ENCODE measurements around the gene TTC16.

Gene TTC16

DNA sequence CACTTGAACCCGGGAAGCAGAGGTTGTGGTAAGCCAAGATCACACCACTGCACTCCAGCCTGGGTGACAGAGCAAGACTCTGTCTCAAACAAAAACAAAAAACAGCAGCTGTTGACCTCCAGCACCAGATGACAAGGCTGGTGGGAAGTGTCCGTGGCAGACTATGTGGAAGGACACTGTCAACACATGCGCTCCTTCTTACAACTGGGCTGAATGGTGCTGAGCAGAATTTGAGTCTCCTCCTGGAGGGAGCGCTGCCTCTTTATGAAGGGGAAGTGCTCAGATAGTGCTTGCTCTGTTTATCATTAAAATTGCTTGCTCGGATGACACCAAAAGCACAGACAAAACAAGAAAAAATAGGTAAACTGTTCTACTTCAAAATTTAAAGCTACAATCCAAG is 18.3 kb upstream of the TTC16 start:
- no peak for DNase-seq (ENCODE audit: low read depth)

DNA sequence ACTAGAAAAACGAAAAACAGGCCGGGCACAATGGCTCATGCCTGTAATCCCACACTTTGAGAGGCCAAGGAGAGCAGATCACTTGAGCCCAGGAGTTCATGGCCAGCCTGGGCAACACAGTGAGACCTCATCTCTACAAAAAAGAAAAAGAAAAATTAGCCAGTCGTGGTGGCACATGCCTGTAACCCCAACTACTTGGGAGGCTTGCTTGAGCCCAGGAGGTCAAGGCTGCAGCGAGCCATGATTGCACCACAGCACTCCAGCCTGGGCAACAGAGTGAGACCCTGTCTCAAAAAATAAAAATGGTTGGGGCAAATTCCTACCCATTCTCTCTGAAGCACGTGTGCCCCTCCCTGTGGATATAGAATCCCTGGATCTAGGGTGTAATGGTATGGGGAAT is 17.5 kb upstream of the TTC16 start:
- DNase-seq (ENCODE audit: low read depth), result no peak

DNA sequence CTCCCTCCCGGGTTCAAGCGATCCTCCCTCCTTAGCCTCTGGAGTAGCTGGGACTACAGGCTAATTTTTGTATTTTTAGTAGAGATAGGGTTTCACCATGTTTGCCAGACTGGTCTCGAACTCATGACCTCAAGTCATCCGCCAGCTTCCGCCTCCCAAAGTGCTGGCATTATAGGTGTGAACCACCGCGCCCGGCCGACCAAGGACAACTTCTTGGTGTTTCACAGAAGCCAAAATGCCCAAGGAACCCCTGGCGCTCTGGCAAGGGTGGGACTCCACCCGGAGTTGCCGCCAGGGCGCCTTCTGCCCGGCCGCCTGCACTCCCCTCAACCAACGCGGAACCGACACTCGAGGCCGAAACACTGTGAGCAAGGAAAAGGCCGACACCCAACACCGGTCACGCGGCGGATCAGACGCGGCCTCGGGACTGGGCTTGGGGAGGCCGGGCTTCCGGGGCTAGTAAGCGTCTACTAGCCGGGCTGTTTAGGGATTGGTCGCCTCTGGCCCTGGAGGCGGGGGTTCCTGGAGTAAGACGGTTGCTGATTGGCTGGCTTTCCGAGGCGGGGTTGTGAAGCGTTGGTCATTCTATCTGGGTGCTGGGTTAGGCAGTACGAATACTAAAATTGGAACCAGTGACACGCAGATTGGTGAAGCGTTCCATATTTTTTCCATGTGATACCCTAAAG is 16.8 kb upstream of the TTC16 start:
- peak; percentile 64 for DNase-seq (ENCODE audit: low read depth)

DNA sequence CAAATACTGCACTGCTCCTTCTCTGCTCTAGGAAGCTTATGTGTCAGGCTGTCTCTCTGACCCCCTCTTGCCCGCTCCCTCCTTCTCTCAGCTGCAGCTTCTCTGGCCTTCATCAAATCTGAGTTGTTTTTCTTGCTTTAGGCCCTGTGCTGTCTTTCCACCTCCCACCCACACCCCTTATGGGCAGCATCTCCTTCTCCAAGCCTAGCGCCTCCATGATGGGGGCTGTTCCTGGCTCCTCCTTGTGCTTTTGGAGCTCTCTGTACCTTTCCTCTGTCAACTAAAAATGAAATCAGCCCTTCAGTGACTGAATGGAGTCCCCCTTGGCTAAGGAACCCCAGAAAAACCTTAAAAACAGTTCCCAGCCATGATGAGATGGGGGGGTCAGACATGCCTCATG is 15.7 kb upstream of the TTC16 start:
- no peak for DNase-seq (ENCODE audit: low read depth)

DNA sequence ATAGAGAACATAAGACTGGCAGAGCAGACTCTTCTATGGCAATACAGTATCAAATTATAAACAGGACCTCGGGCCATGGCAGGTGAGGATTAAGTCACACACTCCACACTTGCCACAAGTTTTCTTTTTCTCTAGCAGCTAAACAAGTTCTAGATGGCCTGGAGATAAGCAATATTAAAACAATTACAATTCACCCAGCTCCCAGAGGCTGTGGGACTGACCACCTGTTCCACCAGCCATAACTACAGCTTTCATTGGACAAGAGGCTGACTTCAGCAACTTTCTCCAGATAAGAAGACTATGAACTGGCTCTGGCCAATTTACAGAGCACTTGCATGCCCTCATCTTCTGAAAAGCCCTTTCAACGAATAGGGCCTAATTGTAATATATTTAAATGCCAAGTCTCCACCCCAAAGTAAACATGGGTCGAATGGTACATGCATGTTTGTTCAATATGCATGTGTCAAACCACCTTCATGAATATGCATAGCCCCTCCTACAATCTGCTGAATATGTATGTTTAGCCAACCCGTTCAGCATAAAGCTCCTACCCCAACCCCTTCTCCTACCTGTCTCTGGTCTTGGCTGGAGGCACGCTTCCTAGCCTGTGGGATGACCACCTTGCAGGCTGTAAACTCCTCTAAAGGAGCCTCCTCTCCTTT is 15.2 kb upstream of the TTC16 start:
- DNase-seq (ENCODE audit: low read depth), result no peak

DNA sequence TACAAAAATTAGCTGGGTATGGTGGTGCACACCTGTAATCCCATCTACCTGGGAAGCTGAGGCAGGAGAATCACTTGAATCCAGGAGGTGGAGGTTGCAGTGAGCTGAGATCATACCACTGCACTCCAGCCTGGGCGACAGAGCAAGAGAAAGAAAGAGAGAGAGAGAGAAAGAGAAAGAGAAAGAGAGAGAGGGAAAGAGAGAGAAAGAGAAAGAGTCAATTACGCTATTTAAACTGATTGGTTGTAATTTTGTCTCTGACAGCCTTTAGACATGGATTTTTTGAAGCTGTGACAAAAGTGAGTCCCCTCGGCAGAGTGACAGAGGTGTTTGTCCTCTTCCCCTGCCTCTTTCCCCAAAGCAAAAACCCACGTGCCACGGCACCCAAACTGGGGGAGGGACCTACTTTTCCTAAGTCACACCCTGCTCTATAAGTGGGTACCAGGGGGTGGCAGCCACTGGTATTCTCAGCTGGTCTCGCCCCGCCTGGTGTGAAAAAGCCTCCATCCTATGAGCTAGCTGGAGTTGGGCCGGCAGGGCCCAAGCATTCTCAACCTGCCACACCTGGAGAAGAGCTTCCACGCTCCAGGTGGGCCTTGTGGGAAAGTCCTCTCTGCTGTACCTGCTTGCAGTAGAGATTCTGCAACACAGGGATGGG is 12.5 kb upstream of the TTC16 start:
- no peak for DNase-seq (ENCODE audit: low read depth)

DNA sequence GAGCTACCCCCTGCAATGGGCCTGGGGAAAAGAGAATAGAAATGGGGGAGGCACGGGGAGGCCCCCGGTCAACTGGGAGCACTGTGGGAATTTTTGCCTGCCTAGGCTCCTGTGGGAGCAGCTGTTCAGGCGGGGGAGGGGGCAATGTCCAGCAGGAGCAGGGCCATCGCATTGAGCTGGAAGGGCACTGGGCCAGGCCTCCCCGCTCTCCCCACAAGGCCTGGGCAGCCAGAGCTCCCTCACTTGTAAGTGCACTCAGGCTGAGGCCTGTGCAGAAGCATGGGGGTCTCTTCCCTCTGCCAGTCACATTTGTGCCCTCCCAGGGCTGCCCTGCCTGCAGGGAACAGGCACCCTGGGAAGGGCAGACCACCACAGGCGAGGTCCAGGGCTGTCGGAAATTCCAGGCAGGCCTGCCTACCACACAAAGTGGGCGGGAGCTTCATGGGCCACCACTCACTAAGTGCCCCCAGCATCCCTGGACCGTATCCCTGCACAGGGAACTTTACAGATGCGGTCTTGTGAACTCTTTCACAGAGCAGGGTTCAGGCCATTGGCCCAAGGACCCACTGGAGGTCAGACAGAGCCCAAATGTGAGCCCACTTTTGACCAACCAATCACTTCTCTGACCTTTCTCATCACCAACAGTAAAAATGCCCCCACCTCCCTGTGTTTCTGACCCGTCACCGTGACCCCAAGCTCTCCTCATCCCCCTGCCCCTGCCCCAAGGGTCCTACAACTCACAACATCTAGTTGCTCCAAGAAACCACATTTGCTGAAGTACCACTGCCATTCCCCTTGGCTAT is 10.1 kb upstream of the TTC16 start:
- DNase-seq (ENCODE audit: low read depth), result no peak

DNA sequence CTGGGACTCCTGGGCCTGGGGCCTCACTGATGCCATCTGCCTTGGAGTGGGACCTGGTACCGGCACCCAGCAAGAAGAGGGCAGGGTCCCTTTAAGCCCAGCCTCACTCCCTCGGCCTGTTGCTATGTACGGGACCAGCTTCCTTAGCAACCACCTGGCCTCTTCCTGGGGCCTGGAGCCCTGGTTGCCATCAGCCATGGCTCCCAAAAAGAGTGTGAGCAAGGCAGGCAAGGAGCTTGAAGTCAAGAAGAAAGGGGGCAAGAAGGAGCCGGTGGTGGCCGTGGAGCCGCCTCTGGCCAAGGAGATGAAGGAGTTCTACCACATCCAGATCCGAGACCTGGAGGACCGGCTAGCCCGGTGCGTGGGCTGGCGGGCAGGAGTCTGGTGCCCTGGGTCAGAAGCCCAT is 9.0 kb upstream of the TTC16 start, which contains the start of gene CFAP157:
Gene CFAP157 (plus strand): TSS at position 153 of the 406 bp plus-strand sequence. CDS start 44 bp downstream, at position 197.
- DNase-seq (ENCODE audit: low read depth), result no peak

DNA sequence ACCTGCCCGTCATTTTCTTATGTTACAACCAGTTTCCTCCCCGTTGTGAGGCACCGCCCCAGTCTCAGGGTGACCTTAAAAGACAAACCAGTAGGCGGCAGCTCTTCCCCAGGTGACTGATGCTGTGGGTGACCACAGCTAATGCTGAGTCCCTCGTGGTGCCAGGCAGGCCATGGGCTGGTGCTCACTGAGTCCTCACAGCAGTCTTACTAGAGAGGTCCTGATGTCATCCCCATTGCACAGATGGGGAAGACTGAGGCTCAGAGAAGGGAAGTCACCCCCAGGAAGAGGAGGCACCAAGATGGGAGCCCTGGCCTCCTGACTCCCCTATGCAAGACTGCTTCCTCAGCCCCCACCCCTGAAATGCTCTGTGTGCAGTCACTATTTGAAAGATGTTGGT is 8.1 kb upstream of the TTC16 start:
- DNase-seq (ENCODE audit: low read depth), result no peak

DNA sequence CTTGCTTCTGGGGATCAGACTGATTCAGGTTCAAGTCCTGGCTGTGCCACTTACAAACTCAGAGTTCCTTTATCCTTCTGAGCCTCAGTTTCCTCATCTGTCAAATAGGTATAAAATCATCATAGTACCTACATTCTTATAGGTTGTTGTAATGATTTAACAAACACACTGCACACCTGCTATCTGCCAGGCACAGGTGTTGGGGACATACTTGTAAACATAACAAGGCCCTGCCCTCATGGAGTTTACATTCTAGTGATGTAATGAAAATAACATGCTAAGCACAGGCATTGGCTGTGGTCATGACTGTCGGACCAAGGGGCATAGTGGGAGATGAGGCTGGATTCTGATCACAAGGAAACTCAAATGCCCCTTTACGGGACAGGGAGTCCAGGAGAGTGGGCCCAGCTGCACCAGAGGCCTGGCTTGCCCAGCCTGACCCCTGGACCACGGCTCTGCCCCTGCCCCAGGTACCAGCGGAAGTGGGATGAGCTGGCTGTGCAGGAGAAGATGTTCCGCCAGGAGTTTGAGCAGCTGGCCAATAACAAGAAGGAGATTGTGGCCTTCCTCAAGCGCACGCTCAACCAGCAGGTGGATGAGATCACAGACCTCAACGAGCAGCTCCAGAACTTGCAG is 6.8 kb upstream of the TTC16 start:
- no peak for DNase-seq (ENCODE audit: low read depth)

DNA sequence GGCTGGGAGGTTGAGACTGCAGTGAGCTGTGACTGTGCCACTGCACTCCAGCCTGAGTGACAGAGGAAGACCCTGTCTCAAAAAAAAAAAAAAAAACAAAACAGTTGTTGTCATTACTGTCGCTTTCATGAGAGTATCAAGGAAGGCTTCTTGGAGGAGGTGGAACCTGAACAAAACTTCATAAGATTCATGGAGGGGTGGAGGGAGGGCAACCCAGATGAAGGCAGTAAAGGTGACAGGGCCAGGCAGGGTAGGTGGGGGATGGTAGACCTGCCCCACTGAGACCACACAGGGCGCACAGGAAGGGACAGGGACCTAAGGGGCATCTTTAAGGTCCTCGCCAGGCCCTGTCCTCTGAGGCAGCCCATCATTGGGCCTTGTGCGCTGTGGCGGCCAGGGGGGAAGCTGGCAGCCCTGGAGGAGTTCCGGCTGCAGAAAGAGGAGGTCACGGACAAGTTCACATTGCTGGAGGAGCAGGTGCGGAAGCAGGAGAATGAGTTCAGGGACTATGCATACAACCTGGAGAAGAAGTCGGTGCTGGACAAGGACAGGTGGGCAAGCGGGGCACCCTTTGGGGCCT is 5.6 kb upstream of the TTC16 start:
- DNase-seq (ENCODE audit: low read depth), result no peak

DNA sequence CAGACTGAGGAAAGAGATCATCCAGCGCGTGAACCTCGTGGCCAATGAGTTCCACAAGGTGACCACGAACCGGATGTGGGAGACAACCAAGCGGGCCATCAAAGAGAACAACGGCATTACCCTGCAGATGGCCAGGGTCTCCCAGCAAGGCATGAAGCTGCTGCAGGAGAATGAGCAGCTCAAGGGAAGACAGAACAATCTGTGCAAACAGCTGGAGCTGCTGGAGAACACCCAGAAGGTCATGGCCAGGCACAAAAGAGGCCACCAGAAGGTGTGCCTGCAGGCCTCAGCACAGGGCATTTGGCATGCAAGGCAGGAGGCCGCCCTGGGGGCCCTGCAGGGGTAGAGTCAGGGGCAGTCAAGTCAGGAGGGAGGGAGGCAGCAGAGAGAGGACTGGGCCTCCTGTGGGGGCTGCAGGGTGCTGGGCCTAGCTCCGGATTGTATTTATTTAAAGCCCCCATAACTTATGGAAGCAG is 4.6 kb upstream of the TTC16 start:
- DNase-seq (ENCODE audit: low read depth), result no peak

DNA sequence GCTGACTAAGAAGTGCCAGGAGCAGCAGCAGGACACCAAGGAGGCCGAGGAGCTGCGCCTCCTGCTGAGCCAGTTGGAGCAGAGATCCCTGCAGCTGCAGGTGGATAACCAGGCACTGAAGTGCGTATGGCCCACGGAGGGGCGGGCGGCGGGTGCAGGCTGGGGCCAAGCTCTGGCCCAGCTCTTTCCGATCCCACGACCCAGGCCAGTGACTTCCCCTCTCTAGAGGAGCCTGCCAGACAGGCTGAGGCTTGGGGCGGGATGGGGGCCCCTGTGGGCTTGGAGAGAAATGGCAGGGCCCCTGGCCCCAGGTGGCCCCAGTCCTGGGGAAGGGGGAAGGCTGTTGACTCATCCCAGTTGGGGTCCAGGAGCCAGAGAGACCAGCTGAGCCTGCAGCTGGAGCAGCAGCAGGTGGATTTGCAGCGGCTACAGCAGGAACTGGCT is 4.0 kb upstream of the TTC16 start:
- no peak for DNase-seq (ENCODE audit: low read depth)

DNA sequence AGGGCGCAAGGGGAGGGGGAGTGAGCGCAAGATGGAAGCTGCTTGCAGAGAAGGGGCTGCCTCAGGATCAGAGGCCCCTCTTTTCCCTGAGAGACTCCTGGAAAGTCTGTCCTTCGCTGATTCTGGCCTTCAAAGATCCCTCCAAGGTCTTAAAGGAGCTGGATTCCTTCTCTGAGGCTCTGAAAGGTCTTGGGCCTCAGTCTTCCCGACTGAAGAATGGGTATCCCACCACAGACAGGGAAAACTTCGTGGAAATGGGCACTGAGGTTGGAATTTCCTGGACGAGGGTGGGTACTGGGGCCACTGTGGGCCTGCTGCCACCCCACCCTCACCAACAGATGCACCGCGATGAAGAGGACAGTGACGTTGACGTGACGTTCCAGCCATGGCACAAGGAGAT is 3.5 kb upstream of the TTC16 start:
- DNase-seq (ENCODE audit: low read depth), result no peak

DNA sequence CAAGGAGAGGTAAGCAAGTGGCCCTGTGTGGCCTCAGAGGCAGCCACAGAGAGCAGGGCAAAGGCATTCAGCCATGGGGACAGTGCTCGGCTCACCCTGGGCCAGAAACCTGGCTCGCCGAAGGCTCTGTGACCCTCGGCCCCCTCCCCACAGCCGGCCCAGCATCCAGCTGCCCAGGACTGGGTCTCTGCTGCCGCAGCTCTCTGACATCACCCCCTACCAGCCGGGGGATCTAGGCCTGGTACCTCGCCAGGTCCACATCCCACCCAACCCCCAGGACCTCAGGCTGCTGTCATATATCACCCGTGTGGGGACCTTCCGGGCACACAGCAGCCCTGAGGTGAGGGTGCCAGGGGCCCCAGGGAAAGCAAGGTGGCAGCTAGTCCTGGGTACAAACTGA is 3.0 kb upstream of the TTC16 start:
- DNase-seq (ENCODE audit: low read depth), result no peak

DNA sequence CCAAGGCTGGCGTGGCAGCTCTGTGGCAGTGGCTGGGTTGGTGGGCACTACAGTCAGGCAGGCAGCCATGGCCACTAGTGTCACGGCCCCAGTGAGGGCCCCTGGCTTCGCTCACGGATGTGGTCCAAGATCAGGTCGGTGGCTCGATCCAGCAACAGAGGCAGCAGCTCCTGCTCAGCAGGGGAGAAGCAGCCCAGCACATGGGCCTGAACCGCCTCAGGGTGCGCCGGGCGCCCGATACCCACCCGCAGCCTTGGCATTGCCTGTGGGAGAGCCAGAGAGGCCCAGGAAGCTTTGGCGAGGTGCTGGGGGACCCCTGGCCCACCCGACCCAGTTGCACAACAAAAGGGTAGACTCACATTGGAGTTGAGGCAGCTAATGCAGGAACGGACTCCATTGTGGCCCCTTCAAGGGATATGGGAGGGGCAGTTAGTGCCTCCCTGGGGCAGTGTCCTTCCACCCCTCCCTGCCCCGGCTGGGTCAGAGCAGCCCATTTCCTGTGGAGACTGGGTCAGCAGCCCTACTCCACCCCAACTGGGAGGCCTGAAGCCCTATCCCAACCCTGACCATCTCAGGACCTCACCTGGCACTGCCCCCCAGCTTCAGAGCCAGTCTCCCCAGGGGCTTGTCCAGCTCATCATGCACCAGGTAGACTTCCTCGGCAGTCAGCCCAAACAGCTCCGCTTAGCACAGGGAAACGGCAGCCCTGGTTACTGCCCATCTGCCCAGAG is 1.7 kb upstream of the TTC16 start:
- DNase-seq (ENCODE audit: low read depth), result no peak

DNA sequence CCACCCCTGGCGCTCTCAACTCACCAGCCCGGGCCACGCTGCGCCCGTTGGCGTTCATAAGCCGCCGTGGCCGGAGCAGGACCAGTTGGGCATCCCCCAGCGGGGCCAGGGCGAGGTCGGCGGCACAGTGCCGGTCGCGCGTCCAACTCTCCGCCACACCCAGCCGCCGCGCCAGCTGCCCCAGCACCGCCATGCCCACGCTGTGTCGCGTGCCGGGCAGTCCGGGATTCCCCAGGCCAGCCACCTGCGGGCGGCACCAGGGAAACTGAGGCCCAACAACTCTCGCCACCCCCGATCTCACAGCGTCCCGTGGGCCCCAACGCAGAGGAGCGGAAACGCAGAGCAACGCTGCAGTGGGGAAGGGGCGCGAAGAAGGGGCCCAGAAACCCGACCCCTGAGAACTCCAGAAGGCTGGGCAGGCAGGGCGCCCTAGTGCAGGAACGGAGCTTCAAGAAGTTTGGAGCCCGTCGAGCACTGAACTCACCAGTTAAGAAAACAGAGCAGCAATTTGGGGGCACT is 869 bp upstream of the TTC16 start:
- no peak for DNase-seq (ENCODE audit: low read depth)

DNA sequence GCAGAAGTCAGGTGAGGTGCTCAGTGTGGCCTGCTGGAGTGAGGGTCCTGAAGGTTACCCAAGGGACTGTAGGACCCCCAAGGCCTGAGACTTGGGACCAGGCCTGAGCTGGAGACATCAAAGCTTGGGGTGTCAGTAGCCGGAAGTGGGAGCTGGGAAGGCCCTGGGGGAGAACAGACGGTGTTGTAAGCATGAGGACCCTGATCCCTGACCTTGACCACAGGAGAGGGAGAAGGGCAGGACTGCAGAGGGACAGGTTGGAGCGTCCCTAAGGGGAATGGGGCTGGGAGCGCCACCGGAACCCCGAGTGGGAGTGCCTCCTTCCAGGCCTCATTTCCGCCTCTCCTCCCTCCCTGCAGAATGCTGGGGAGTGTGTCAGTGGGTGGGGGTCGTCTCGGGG is 533 bp downstream of the TTC16 start:
- DNase-seq (ENCODE audit: low read depth), result no peak

DNA sequence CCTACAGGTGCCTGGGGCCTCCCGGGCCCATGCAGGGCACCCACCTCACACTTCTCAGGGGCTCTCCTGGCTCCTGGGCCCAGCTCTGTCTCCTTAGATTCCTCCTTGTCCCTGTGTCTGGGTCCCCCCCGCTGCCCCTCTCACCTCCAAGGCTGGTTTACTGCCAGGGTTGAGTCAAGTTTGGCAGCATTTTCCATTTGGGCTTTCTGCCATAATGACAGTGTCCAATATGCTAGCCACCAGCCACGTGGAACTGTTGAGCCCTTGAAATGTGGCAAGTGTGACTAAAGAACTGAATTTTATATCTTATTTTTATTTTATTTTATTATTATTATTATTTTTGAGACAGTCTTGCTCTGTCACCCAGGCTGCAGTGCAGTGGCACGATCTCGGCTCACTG is 1.9 kb downstream of the TTC16 start:
- DNase-seq (ENCODE audit: low read depth), result no peak

DNA sequence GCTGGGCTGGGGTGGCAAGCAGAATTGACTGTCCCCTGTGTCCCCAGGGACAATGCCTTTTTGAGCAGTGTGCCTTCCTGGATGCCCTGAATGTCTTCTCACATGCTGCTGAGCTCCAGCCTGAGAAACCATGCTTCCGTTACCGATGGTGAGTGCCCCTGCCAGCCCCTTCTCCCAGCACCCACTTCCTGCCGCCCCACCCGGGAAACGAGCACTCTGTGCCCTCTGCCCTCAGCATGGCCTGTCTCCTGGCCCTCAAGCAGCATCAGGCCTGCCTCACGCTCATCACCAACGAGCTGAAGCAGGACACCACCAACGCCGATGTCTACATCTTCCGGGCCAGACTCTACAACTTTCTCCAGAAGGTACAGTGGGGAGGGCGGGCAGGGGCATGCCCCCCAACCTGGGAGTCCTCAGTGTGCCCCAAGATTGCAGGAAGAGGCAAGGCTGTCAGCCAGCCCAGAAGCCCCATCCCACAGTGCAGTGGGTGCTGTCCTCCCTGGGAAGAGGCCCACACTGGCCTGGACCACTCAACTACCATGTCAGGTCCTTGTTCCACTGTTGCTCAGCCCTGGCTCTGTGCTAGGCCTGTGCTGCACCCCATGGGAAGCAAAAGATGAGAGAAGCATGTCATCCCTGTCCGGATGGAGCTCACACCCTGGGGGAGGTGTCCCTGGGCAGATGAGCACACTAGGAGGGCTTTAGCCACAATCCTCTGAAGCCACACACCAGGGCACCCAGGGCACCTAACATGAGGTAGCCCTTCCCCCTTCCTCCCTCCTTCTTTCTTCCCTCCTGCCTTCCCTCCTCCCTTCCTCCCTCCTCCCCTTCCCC is 4.4 kb downstream of the TTC16 start:
- no peak for DNase-seq (ENCODE audit: low read depth)
